WTC11 (cell line): ENCODE measurements around the gene RMDN3. TPM values are rescaled to one million over a fixed set of nuclear protein-coding genes. Genes with fewer than 3 reads are reported as not detected.

Experiments used
- ATAC-seq: fragments of 200-7000 bp; cut with Tn5 transposase; 2 replicates; pipeline ENCODE4 v1.10.0; 2021; ENCODE audit warnings: mild to moderate bottlenecking, moderate library complexity
- CTCF ChIA-PET: fragments of 300-600 bp; sonication (Branson Sonifier 250); formaldehyde crosslinking; loops from one replicate; lab custom pipeline; 2021; ENCODE audit warnings: antibody characterized with exemption; lab: Charles Lee
- POLR2A ChIA-PET: fragments of 350-600 bp; sonication (Branson Sonifier 250); formaldehyde crosslinking; loops from one replicate; lab custom pipeline; 2021; ENCODE audit warnings: antibody characterized with exemption; lab: Charles Lee
- DNase-seq: peaks from one replicate; pipeline ENCODE4 v3.0.0; 2021; ENCODE audit warnings: low spot score
- H3K27ac Mint-ChIP-seq: 2 replicates; pipeline ENCODE4 v1.8.0; 2021; ENCODE audit warnings: mixed read lengths
- H3K27me3 Mint-ChIP-seq: 2 replicates; pipeline ENCODE4 v1.8.0; 2021; ENCODE audit warnings: low read depth, mild to moderate bottlenecking, moderate library complexity, mixed read lengths
- H3K36me3 Mint-ChIP-seq: 2 replicates; pipeline ENCODE4 v1.8.0; 2021; ENCODE audit warnings: mixed read lengths
- H3K4me1 Mint-ChIP-seq: 2 replicates; pipeline ENCODE4 v1.8.0; 2022; ENCODE audit warnings: mixed read lengths
- H3K4me3 Mint-ChIP-seq: 2 replicates; pipeline ENCODE4 v1.8.0; 2021; ENCODE audit warnings: mild to moderate bottlenecking, moderate library complexity, mixed read lengths
- H3K9me3 Mint-ChIP-seq: 2 replicates; pipeline ENCODE4 v1.8.0; 2021; ENCODE audit warnings: mixed read lengths
- ATF2 ChIP-seq: sonication (generic); formaldehyde crosslinking; IDR thresholded peaks from 2 replicates; pipeline ENCODE4 v1.8.1; 2022; ENCODE audit warnings: low read depth, missing genetic modification reagents, borderline replicate concordance
- CBFB ChIP-seq: sonication (generic); formaldehyde crosslinking; IDR thresholded peaks from 2 replicates; pipeline ENCODE4 v1.8.1; 2022; ENCODE audit warnings: mild to moderate bottlenecking, low read depth, missing genetic modification reagents
- CTCF ChIP-seq: fragments of 200-600 bp; IDR thresholded peaks from 2 replicates; pipeline ENCODE4 v1.8.0; 2022; ENCODE audit warnings: antibody characterized with exemption
- E2F4 ChIP-seq: sonication (generic); formaldehyde crosslinking; IDR thresholded peaks from 2 replicates; pipeline ENCODE4 v1.8.1; 2022; ENCODE audit warnings: low read depth, mild to moderate bottlenecking, moderate library complexity, missing genetic modification reagents, borderline replicate concordance
- ELF4 ChIP-seq: sonication (generic); formaldehyde crosslinking; IDR thresholded peaks from 2 replicates; pipeline ENCODE4 v1.8.1; 2022; ENCODE audit warnings: low read depth, mild to moderate bottlenecking, moderate library complexity, missing genetic modification reagents
- EMX1 ChIP-seq: fragments of 250-450 bp; sonication (Bioruptor Pico); IDR thresholded peaks from 2 replicates; pipeline ENCODE4 v1.8.0; 2021; ENCODE audit warnings: mild to moderate bottlenecking
- FOXK1 ChIP-seq: sonication (generic); formaldehyde crosslinking; IDR thresholded peaks from 2 replicates; pipeline ENCODE4 v1.8.0; 2022; ENCODE audit warnings: mild to moderate bottlenecking, moderate library complexity, missing genetic modification reagents
- MAX ChIP-seq: sonication (generic); formaldehyde crosslinking; IDR thresholded peaks from 2 replicates; pipeline ENCODE4 v1.8.0; 2022; ENCODE audit warnings: mild to moderate bottlenecking, missing genetic modification reagents
- MXD4 ChIP-seq: fragments of 250-450 bp; sonication (Bioruptor Pico); IDR thresholded peaks from 2 replicates; pipeline ENCODE4 v1.8.0; 2021; ENCODE audit warnings: mild to moderate bottlenecking, moderate library complexity, borderline replicate concordance
- MYBL2 ChIP-seq: sonication (generic); formaldehyde crosslinking; IDR thresholded peaks from 2 replicates; pipeline ENCODE4 v1.8.1; 2023; ENCODE audit warnings: mild to moderate bottlenecking, moderate library complexity, missing genetic modification reagents
- NR1H2 ChIP-seq: sonication (generic); formaldehyde crosslinking; IDR thresholded peaks from 2 replicates; pipeline ENCODE4 v1.9.0; 2021; ENCODE audit warnings: mild to moderate bottlenecking, moderate library complexity, missing genetic modification reagents
- NR3C1 ChIP-seq: sonication (generic); formaldehyde crosslinking; conservative IDR thresholded peaks from 2 replicates; pipeline ENCODE4 v1.8.1; 2023; ENCODE audit warnings: low read depth, mild to moderate bottlenecking, missing genetic modification reagents
- RORB ChIP-seq: fragments of 250-450 bp; sonication (Bioruptor Pico); IDR thresholded peaks from 2 replicates; pipeline ENCODE4 v1.9.0; 2021; ENCODE audit warnings: mild to moderate bottlenecking
- SMAD3 ChIP-seq: sonication (generic); formaldehyde crosslinking; IDR thresholded peaks from 2 replicates; pipeline ENCODE4 v1.8.0; 2022; ENCODE audit warnings: missing genetic modification reagents, mild to moderate bottlenecking, borderline replicate concordance
- SMAD4 ChIP-seq: sonication (generic); formaldehyde crosslinking; IDR thresholded peaks from 2 replicates; pipeline ENCODE4 v1.8.0; 2022; ENCODE audit warnings: mild to moderate bottlenecking, missing genetic modification reagents
- TP53 ChIP-seq: sonication (generic); formaldehyde crosslinking; IDR thresholded peaks from 2 replicates; pipeline ENCODE4 v1.8.1; 2023; ENCODE audit warnings: mild to moderate bottlenecking, missing genetic modification reagents
- ZNF232 ChIP-seq: sonication (generic); formaldehyde crosslinking; IDR thresholded peaks from 2 replicates; pipeline ENCODE4 v1.8.0; 2022; ENCODE audit warnings: mild to moderate bottlenecking, missing genetic modification reagents
- ZNF317 ChIP-seq: sonication (generic); formaldehyde crosslinking; IDR thresholded peaks from 2 replicates; pipeline ENCODE4 v1.8.1; 2023; ENCODE audit warnings: low read depth, mild to moderate bottlenecking, moderate library complexity, missing genetic modification reagents, borderline replicate concordance
- ZNF416 ChIP-seq: fragments of 250-450 bp; sonication (Bioruptor Pico); IDR thresholded peaks from 2 replicates; pipeline ENCODE4 v1.9.0; 2021; ENCODE audit warnings: mild to moderate bottlenecking, inconsistent platforms
- ZNF671 ChIP-seq: fragments of 250-450 bp; sonication (Bioruptor Pico); IDR thresholded peaks from 2 replicates; pipeline ENCODE4 v1.8.0; 2021; ENCODE audit warnings: mild to moderate bottlenecking
- total RNA-seq: library from RNA; stranded (reverse); gene quantifications from 3 replicates; pipeline ENCODE4 v1.2.3, GENCODE V29; 2021
- TF ChIP-seq, protein P1 (sequence below): sonication (generic); formaldehyde crosslinking; IDR thresholded peaks from 2 replicates; pipeline ENCODE4 v1.8.1; 2022; ENCODE audit warnings: mild to moderate bottlenecking, moderate library complexity, missing genetic modification reagents
- TF ChIP-seq, protein P2 (sequence below): fragments of 250-450 bp; sonication (Bioruptor Pico); IDR thresholded peaks from 2 replicates; pipeline ENCODE4 v1.8.0; 2021; ENCODE audit warnings: mild to moderate bottlenecking
- TF ChIP-seq, protein P3 (sequence below): sonication (generic); formaldehyde crosslinking; IDR thresholded peaks from 2 replicates; pipeline ENCODE4 v1.8.1; 2023; ENCODE audit warnings: mild to moderate bottlenecking, missing genetic modification reagents, moderate library complexity

RMDN3 gene
- total RNA-seq, 1 experiment from 2014 or later: 22.8 TPM

GRCh38 chr15:40731034-40731433 lies 24.0 kb downstream of the RMDN3 start:
- TF ChIP-seq EMX1 (no peak), MXD4 (CRISPR knock-in tag) (no peak), FOXK1 (CRISPR knock-in tag) (no peak)
- peak overlapping the region; percentile 79 for H3K27ac Mint-ChIP-seq
- POLR2A ChIA-PET: interaction anchor here (0.6 to 0.7 kb wide), 2 partner anchors 47 to 146 kb away, joined by 3 to 5 read pairs; no protein-coding TSS in a partner anchor
- CTCF ChIA-PET: interaction anchor here (0.8 to 1.1 kb wide), 3 partner anchors 13 to 141 kb away, joined by 3 read pairs; no protein-coding TSS in a partner anchor
- ATAC-seq (peak; percentile 61; the same call in 1 of the 2 replicates), DNase-seq (no peak)
- no peaks in the 10 kb centered on the region for H3K27me3 Mint-ChIP-seq
- H3K4me1 Mint-ChIP-seq: peaks cover 12% of the 10 kb centered on the region
- H3K36me3 Mint-ChIP-seq: peaks cover 52% of the 10 kb centered on the region
- H3K9me3 Mint-ChIP-seq: no peaks in the 10 kb centered on the region
- H3K4me3 Mint-ChIP-seq: no peak overlapping the region

DNA sequence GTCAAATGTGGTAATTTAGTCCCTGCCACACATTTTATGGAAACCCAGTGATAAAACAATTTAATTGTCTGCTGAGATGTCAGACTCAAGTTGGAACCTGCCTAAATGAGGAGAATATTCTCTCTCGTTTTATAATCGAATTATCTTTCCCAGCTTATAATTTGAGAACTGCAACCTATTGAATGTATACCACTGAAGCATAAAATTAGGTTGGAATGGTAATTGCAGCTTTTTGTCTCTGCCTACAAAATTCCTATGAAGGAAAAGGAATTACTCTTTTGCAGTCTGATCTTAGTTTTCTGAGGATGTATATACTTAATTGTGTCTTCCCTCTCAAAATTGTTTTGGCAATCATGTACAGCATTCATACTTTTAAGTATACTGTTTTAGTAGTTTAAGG lies 31.1 kb downstream of the RMDN3 start:
- POLR2A ChIA-PET: interaction anchor here (0.6 kb wide), 2 partner anchors 21 to 65 kb away, joined by 3 read pairs; no protein-coding TSS in a partner anchor

More for the DNA sequence above, 31.1 kb downstream of the RMDN3 start:
- Mint-ChIP-seq H3K27ac (peak overlapping the region; percentile 77), H3K27me3 (no peaks in the 10 kb centered on the region), H3K4me3 (no peak overlapping the region), H3K36me3 (peaks cover 17% of the 10 kb centered on the region), H3K9me3 (no peaks in the 10 kb centered on the region), H3K4me1 (no peaks in the 10 kb centered on the region)
- CTCF ChIA-PET: no interaction called here
- no peak for DNase-seq
- TF ChIP-seq, protein P1, sequence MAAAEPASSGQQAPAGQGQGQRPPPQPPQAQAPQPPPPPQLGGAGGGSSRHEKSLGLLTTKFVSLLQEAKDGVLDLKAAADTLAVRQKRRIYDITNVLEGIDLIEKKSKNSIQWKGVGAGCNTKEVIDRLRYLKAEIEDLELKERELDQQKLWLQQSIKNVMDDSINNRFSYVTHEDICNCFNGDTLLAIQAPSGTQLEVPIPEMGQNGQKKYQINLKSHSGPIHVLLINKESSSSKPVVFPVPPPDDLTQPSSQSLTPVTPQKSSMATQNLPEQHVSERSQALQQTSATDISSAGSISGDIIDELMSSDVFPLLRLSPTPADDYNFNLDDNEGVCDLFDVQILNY (CRISPR knock-in tag): no peak
- no peak for TF ChIP-seq NR1H2 (CRISPR knock-in tag)
- no peak for TF ChIP-seq E2F4
- TF ChIP-seq CBFB (CRISPR knock-in tag): no peak
- TF ChIP-seq ZNF671 (CRISPR knock-in tag): no peak
- TF ChIP-seq NR3C1 (CRISPR knock-in tag): no peak
- no peak for TF ChIP-seq SMAD3 (CRISPR knock-in tag)
- TF ChIP-seq, protein P2, sequence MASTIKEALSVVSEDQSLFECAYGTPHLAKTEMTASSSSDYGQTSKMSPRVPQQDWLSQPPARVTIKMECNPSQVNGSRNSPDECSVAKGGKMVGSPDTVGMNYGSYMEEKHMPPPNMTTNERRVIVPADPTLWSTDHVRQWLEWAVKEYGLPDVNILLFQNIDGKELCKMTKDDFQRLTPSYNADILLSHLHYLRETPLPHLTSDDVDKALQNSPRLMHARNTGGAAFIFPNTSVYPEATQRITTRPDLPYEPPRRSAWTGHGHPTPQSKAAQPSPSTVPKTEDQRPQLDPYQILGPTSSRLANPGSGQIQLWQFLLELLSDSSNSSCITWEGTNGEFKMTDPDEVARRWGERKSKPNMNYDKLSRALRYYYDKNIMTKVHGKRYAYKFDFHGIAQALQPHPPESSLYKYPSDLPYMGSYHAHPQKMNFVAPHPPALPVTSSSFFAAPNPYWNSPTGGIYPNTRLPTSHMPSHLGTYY (CRISPR knock-in tag): no peak
- no peak for TF ChIP-seq MYBL2 (CRISPR knock-in tag)
- TF ChIP-seq TP53 (CRISPR knock-in tag): no peak
- TF ChIP-seq, protein P3, sequence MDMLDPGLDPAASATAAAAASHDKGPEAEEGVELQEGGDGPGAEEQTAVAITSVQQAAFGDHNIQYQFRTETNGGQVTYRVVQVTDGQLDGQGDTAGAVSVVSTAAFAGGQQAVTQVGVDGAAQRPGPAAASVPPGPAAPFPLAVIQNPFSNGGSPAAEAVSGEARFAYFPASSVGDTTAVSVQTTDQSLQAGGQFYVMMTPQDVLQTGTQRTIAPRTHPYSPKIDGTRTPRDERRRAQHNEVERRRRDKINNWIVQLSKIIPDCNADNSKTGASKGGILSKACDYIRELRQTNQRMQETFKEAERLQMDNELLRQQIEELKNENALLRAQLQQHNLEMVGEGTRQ (CRISPR knock-in tag): no peak
- no peak for TF ChIP-seq ATF2
- no peak for TF ChIP-seq RORB (CRISPR knock-in tag)
- TF ChIP-seq ZNF317 (CRISPR knock-in tag): no peak
- TF ChIP-seq CTCF: no peak
- no peak for TF ChIP-seq SMAD4 (CRISPR knock-in tag)
- no peak for TF ChIP-seq MAX (CRISPR knock-in tag)
- TF ChIP-seq ELF4 (CRISPR knock-in tag): no peak
- TF ChIP-seq ZNF232 (CRISPR knock-in tag): no peak
- TF ChIP-seq ZNF416 (CRISPR knock-in tag): no peak
- no peak for ATAC-seq
